A549 (cell line): ENCODE data around the gene AFF3. TPM values are rescaled to one million over a fixed set of nuclear protein-coding genes. Genes with fewer than 3 reads are reported as not detected.
"Not testable (repeated sequence)": the region's sequence is repeated elsewhere in the genome, so short reads cannot be mapped to it uniquely, and the experiment has no call there.

Source experiments
- ATAC-seq, 2 experiments: fragments of 200-7000 bp in 1 of 2; fragments of >200 bp in 1 of 2; cut with Nextera tagmentation in 1 of 2; cut with Tn5 transposase in 1 of 2; 3 replicates each; pipeline versions ENCODE4 v1.8.0 to v1.9.1; 2018 to 2020; ENCODE audit warnings: mild to moderate bottlenecking in 1 of 2, moderate library complexity in 1 of 2
- CTCF ChIA-PET: fragments of 300-600 bp; sonication (Branson Sonifier 250); formaldehyde crosslinking; extraction: SDS; loops from one replicate; lab custom pipeline; 2021; ENCODE audit warnings: antibody characterized with exemption, inconsistent platforms; lab: Yijun Ruan, JAX
- POLR2A ChIA-PET: fragments of 350-600 bp; formaldehyde crosslinking; extraction: SDS; loops from one replicate; lab custom pipeline; 2021; ENCODE audit warnings: antibody characterized with exemption, inconsistent platforms; lab: Yijun Ruan, JAX
- DNase-seq, 2 experiments: peaks; one replicate each; pipeline versions ENCODE4 v3.0.0 to v3.0.0-alpha.2; 2011 to 2016; ENCODE audit warnings: low read depth in 1 of 2, low spot score in 1 of 2
- FAIRE-seq: peaks from 2 replicates; lab custom pipeline; 2011; peaks lifted over from hg19 to GRCh38; lab: Jason Lieb, UNC
- H3K27ac ChIP-seq, 2 experiments: fragments of >200 bp; sonication (Bioruptor Twin); formaldehyde crosslinking; 3 replicates each; pipeline ENCODE4 v1.5.1; 2016 to 2017
- H3K4me1 ChIP-seq: fragments of >200 bp; sonication (Bioruptor Twin); formaldehyde crosslinking; 3 replicates; pipeline ENCODE4 v1.6.1; 2016
- H3K4me2 ChIP-seq: fragments of >200 bp; sonication (Bioruptor Twin); formaldehyde crosslinking; 3 replicates; pipeline ENCODE4 v1.6.1; 2016
- H3K4me3 ChIP-seq: fragments of >200 bp; sonication (Bioruptor Twin); formaldehyde crosslinking; 3 replicates; pipeline ENCODE4 v1.5.1; 2016
- H3K9me3 ChIP-seq: fragments of >200 bp; sonication (Bioruptor Twin); formaldehyde crosslinking; 3 replicates; pipeline ENCODE4 v1.6.1; 2016
- BHLHE40 ChIP-seq: IDR thresholded peaks from 2 replicates; pipeline ENCODE4 v1.6.1; 2012; ENCODE audit warnings: low read depth, low read length, inconsistent platforms
- CBX2 ChIP-seq: fragments of 200-600 bp; sonication (generic); IDR thresholded peaks from 2 replicates; pipeline ENCODE4 v1.6.1; 2016; ENCODE audit warnings: low read depth, mild to moderate bottlenecking, borderline replicate concordance
- CHD2 ChIP-seq: fragments of 150-350 bp; IDR thresholded peaks from 2 replicates; pipeline ENCODE4 v1.6.1; 2014; ENCODE audit warnings: low read length; ENCODE audit not compliant: partially characterized antibody
- CHD4 ChIP-seq: fragments of 200-600 bp; sonication (generic); IDR thresholded peaks from 2 replicates; pipeline ENCODE4 v1.6.1; 2016; ENCODE audit warnings: antibody characterized with exemption, mild to moderate bottlenecking, borderline replicate concordance
- FOSB ChIP-seq: fragments of 250-450 bp; sonication (Bioruptor Pico); IDR thresholded peaks from 2 replicates; pipeline ENCODE4 v1.5.0; 2020; ENCODE audit warnings: mild to moderate bottlenecking, moderate library complexity
- FOSL2 ChIP-seq, 2 experiments: fragments of 450-650 bp in 1 of 2; fragments of >200 bp in 1 of 2; sonication (Bioruptor Twin) in 1 of 2; formaldehyde crosslinking; IDR thresholded peaks; 2 replicates each; pipeline versions ENCODE4 v1.5.0 to v1.6.1; 2016 to 2020; ENCODE audit warnings: mild to moderate bottlenecking in 1 of 2, moderate library complexity in 1 of 2
- FOXS1 ChIP-seq: fragments of 250-450 bp; sonication (Bioruptor Pico); IDR thresholded peaks from 2 replicates; pipeline ENCODE4 v1.5.0; 2020; ENCODE audit warnings: mild to moderate bottlenecking, moderate library complexity
- GATA3 ChIP-seq: IDR thresholded peaks from 2 replicates; pipeline ENCODE4 v1.6.1; 2012; ENCODE audit warnings: borderline replicate concordance
- HES2 ChIP-seq: fragments of >200 bp; sonication (Bioruptor Twin); formaldehyde crosslinking; IDR thresholded peaks from 2 replicates; pipeline ENCODE4 v1.6.1; 2016
- HEYL ChIP-seq: fragments of 250-450 bp; sonication (Bioruptor Pico); IDR thresholded peaks from 2 replicates; pipeline ENCODE4 v1.8.0; 2021; ENCODE audit warnings: mild to moderate bottlenecking, moderate library complexity
- HOXB13 ChIP-seq: fragments of 250-450 bp; sonication (Bioruptor Pico); IDR thresholded peaks from 2 replicates; pipeline ENCODE4 v1.5.0; 2020; ENCODE audit warnings: low read depth, mild to moderate bottlenecking, moderate library complexity
- JUN ChIP-seq, 2 experiments: fragments of >200 bp; sonication (Bioruptor Twin); formaldehyde crosslinking; IDR thresholded peaks; 2 replicates in 1 of 2; 3 replicates in 1 of 2; pipeline ENCODE4 v1.6.1; 2016 to 2017
- KDM5A ChIP-seq: fragments of 200-600 bp; sonication (generic); IDR thresholded peaks from 2 replicates; pipeline ENCODE4 v1.6.1; 2016; ENCODE audit warnings: antibody characterized with exemption, mild to moderate bottlenecking
- MAX ChIP-seq: IDR thresholded peaks from 2 replicates; pipeline ENCODE4 v1.6.1; 2012
- NPAS2 ChIP-seq: fragments of 250-450 bp; sonication (Bioruptor Pico); IDR thresholded peaks from 2 replicates; pipeline ENCODE4 v1.8.0; 2022; ENCODE audit warnings: mild to moderate bottlenecking, moderate library complexity, borderline replicate concordance
- PHF8 ChIP-seq: fragments of 200-600 bp; sonication (generic); IDR thresholded peaks from 2 replicates; pipeline ENCODE4 v1.6.1; 2016; ENCODE audit warnings: low read depth, mild to moderate bottlenecking, antibody characterized with exemption, moderate library complexity, borderline replicate concordance
- POLR2AphosphoS2 ChIP-seq: conservative IDR thresholded peaks from 2 replicates; pipeline ENCODE4 v1.6.1; 2012; ENCODE audit warnings: low read length, improper control_type of control experiment, inconsistent platforms
- RCOR1 ChIP-seq: fragments of 150-350 bp; IDR thresholded peaks from 2 replicates; pipeline ENCODE4 v1.6.1; 2014; ENCODE audit warnings: antibody characterized with exemption, low read length, low read depth
- RFX5 ChIP-seq: fragments of 450-650 bp; IDR thresholded peaks from 2 replicates; pipeline ENCODE4 v1.7.1; 2014; ENCODE audit warnings: antibody characterized with exemption, mild to moderate bottlenecking, moderate library complexity
- SREBF2 ChIP-seq: fragments of 450-650 bp; IDR thresholded peaks from 2 replicates; pipeline ENCODE4 v1.6.1; 2014; ENCODE audit warnings: mild to moderate bottlenecking, moderate library complexity
- TP53 ChIP-seq: fragments of 250-450 bp; sonication (Bioruptor Pico); IDR thresholded peaks from 2 replicates; pipeline ENCODE4 v1.5.0; 2021; ENCODE audit warnings: mild to moderate bottlenecking, moderate library complexity
- ZC3H11A ChIP-seq: fragments of 450-650 bp; IDR thresholded peaks from 2 replicates; pipeline ENCODE4 v1.6.1; 2014; ENCODE audit warnings: antibody characterized with exemption, mild to moderate bottlenecking
- ZFP36 ChIP-seq: fragments of 450-650 bp; IDR thresholded peaks from 2 replicates; pipeline ENCODE4 v1.6.1; 2014; ENCODE audit warnings: borderline replicate concordance; ENCODE audit not compliant: partially characterized antibody
- ZSCAN20 ChIP-seq: fragments of 250-450 bp; sonication (Bioruptor Pico); IDR thresholded peaks from 2 replicates; pipeline ENCODE4 v1.8.0; 2022; ENCODE audit warnings: mild to moderate bottlenecking, moderate library complexity
- WGBS: methylation state at CpG from one replicate; pipeline ENCODE4 v1.1.6; 2017; ENCODE audit errors: missing lambda C conversion rate; 5-methylcytosine and 5-hydroxymethylcytosine counted together
- polyA plus RNA-seq, 4 experiments: library from polyadenylated mRNA; depleted of rRNA in 3 of 4; stranded (reverse); fragments of >200 nt; fragmentation: RNase III in 1 of 4; extraction: RNeasy Plus Mini Kit Qiagen cat#74134 plus additional on column Dnase treatment in 1 of 4; gene quantifications; 2 replicates in 3 of 4; 3 replicates in 1 of 4; pipeline ENCODE4 v1.2.3, GENCODE V29; 2011 to 2017
- TF ChIP-seq, protein P1 (sequence below): fragments of 200-600 bp; sonication (generic); IDR thresholded peaks from 2 replicates; pipeline ENCODE4 v1.6.1; 2016; ENCODE audit warnings: antibody characterized with exemption, mild to moderate bottlenecking, moderate library complexity
- TF ChIP-seq, protein P2 (sequence below): fragments of >200 bp; sonication (Bioruptor Twin); formaldehyde crosslinking; IDR thresholded peaks from 3 replicates; pipeline ENCODE4 v1.5.1; 2016

The AFF3 gene
- polyA plus RNA-seq, 2 of the 4 experiments (the other 2 are of a cell fraction): not detected

- TF ChIP-seq MAX (no peak), JUN (IDR thresholded peaks at IDR 0.05) (no peak), FOSB (CRISPR knock-in tag) (no peak), POLR2AphosphoS2 (no peak), CBX2 (no peak), RFX5 (no peak), CHD4 (no peak), GATA3 (no peak)
These were observed 28.4 kb downstream of the AFF3 start (continued) for GRCh38 chr2:100113990-100114433.

- FAIRE-seq: no peak
- no peak overlapping the region for H3K4me3 ChIP-seq
- no peak for DNase-seq
- 0% methylated on average over 2 of the region's 2 CpGs for WGBS
- ChIA-PET POLR2A (no interaction called here), CTCF (no interaction called here)
- no peak for ATAC-seq
- H3K4me1 ChIP-seq: no peaks in the 10 kb centered on the region
- no peak overlapping the region for H3K27ac ChIP-seq
- no peak overlapping the region for H3K4me2 ChIP-seq
- no peaks in the 10 kb centered on the region for H3K9me3 ChIP-seq
- TF ChIP-seq CHD2: no peak
- no peak for TF ChIP-seq ZSCAN20 (CRISPR knock-in tag)
- no peak for TF ChIP-seq HOXB13
- no peak for TF ChIP-seq NPAS2 (CRISPR knock-in tag)
- no peak for TF ChIP-seq KDM5A
- TF ChIP-seq, protein P1, sequence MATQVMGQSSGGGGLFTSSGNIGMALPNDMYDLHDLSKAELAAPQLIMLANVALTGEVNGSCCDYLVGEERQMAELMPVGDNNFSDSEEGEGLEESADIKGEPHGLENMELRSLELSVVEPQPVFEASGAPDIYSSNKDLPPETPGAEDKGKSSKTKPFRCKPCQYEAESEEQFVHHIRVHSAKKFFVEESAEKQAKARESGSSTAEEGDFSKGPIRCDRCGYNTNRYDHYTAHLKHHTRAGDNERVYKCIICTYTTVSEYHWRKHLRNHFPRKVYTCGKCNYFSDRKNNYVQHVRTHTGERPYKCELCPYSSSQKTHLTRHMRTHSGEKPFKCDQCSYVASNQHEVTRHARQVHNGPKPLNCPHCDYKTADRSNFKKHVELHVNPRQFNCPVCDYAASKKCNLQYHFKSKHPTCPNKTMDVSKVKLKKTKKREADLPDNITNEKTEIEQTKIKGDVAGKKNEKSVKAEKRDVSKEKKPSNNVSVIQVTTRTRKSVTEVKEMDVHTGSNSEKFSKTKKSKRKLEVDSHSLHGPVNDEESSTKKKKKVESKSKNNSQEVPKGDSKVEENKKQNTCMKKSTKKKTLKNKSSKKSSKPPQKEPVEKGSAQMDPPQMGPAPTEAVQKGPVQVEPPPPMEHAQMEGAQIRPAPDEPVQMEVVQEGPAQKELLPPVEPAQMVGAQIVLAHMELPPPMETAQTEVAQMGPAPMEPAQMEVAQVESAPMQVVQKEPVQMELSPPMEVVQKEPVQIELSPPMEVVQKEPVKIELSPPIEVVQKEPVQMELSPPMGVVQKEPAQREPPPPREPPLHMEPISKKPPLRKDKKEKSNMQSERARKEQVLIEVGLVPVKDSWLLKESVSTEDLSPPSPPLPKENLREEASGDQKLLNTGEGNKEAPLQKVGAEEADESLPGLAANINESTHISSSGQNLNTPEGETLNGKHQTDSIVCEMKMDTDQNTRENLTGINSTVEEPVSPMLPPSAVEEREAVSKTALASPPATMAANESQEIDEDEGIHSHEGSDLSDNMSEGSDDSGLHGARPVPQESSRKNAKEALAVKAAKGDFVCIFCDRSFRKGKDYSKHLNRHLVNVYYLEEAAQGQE: no peak
- no peak for TF ChIP-seq HES2
- no peak for TF ChIP-seq GATA3
- no peak for TF ChIP-seq RCOR1
- no peak for TF ChIP-seq HEYL
- TF ChIP-seq PHF8: no peak
- TF ChIP-seq FOSL2 (IDR thresholded peaks at IDR 0.05): no peak
- no peak for TF ChIP-seq FOSL2 (CRISPR knock-in tag; IDR thresholded peaks at IDR 0.05)
- TF ChIP-seq TP53 (CRISPR knock-in tag): no peak
- no peak for TF ChIP-seq RFX5
These were observed 31.8 kb downstream of the AFF3 start for GRCh38 chr2:100110614-100111000.

GRCh38 chr2:100109986-100110613 is 32.3 kb downstream of the AFF3 start:
- 29% methylated on average over 6 of the region's 6 CpGs for WGBS
- ChIA-PET CTCF (no interaction called here), POLR2A (no interaction called here)
- ATAC-seq (no peak), DNase-seq (no peak), FAIRE-seq (no peak)
- Histone ChIP-seq H3K4me2 (no peak overlapping the region), H3K4me3 (no peak overlapping the region), H3K4me1 (peaks cover 2% of the 10 kb centered on the region; the same call in 1 of the 3 replicates), H3K27ac (no peak overlapping the region), H3K9me3 (no peaks in the 10 kb centered on the region)
- no peak for TF ChIP-seq HEYL
- TF ChIP-seq HOXB13: no peak
- TF ChIP-seq NPAS2 (CRISPR knock-in tag): no peak
- no peak for TF ChIP-seq ZFP36
- no peak for TF ChIP-seq FOXS1 (CRISPR knock-in tag)
- TF ChIP-seq TP53 (CRISPR knock-in tag): no peak
- TF ChIP-seq, protein P2, sequence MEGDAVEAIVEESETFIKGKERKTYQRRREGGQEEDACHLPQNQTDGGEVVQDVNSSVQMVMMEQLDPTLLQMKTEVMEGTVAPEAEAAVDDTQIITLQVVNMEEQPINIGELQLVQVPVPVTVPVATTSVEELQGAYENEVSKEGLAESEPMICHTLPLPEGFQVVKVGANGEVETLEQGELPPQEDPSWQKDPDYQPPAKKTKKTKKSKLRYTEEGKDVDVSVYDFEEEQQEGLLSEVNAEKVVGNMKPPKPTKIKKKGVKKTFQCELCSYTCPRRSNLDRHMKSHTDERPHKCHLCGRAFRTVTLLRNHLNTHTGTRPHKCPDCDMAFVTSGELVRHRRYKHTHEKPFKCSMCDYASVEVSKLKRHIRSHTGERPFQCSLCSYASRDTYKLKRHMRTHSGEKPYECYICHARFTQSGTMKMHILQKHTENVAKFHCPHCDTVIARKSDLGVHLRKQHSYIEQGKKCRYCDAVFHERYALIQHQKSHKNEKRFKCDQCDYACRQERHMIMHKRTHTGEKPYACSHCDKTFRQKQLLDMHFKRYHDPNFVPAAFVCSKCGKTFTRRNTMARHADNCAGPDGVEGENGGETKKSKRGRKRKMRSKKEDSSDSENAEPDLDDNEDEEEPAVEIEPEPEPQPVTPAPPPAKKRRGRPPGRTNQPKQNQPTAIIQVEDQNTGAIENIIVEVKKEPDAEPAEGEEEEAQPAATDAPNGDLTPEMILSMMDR: no peak
- no peak for TF ChIP-seq ZC3H11A
- no peak for TF ChIP-seq BHLHE40
- TF ChIP-seq CHD4: no peak
- no peak for TF ChIP-seq SREBF2
- TF ChIP-seq RCOR1: no peak
- TF ChIP-seq JUN (IDR thresholded peaks at IDR 0.05): no peak

DNA sequence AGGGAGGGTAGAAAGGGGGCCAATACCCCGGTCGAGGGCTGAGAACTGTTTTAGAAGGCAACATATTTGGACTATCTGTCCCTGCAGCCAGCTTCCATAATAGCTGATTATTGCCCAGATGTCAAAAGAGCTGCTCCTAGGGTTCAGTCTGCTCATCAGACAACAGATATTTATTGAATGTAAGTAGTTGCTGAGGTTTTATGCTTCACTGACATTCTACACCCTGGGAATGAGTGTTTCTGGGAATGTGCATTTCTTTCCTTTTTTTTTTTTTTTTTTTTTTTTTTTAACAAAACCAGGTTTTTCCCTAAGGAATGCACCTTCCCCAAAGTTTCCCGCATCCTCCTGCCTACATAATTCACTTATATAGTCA is 33.8 kb downstream of the AFF3 start:
- H3K4me1 ChIP-seq, ATAC-seq, H3K4me3 ChIP-seq, DNase-seq, FAIRE-seq, CTCF ChIA-PET, H3K27ac ChIP-seq, H3K4me2 ChIP-seq, POLR2A ChIA-PET, H3K9me3 ChIP-seq: not testable (repeated sequence)
- WGBS: 5% methylated on average over 2 of the region's 3 CpGs
